KOPT-K1 (cell line): ENCODE measurements around the gene CGB5.
"Not testable (repeated sequence)": the region's sequence is repeated elsewhere in the genome, so short reads cannot be mapped to it uniquely, and the experiment has no call there.

Experiments used
- H3K27ac ChIP-seq: fragments of 200-600 bp; sonication (generic); 2 replicates; pipeline ENCODE4 v1.5.1; 2016; ENCODE audit warnings: antibody characterized with exemption, mild to moderate bottlenecking, low read depth, low read length; ENCODE audit not compliant: poor library complexity, severe bottlenecking
- H3K36me3 ChIP-seq: fragments of 200-600 bp; sonication (generic); 2 replicates; pipeline ENCODE4 v1.5.1; 2017; ENCODE audit warnings: antibody characterized with exemption, mild to moderate bottlenecking, low read length, moderate library complexity; ENCODE audit not compliant: insufficient read depth
- H3K9me3 ChIP-seq: fragments of 200-600 bp; sonication (generic); 2 replicates; pipeline ENCODE4 v1.5.1; 2017; ENCODE audit warnings: antibody characterized with exemption, low read length, mild to moderate bottlenecking; ENCODE audit not compliant: insufficient read depth, poor library complexity, severe bottlenecking

Gene CGB5

GRCh38 chr19:49038111-49038510 lies 5.5 kb upstream of the CGB5 start:
- H3K36me3 ChIP-seq, H3K9me3 ChIP-seq, H3K27ac ChIP-seq: not testable (repeated sequence)

GRCh38 chr19:49038557-49039276 lies 4.9 kb upstream of the CGB5 start:
- H3K9me3 ChIP-seq: not testable (repeated sequence)

GRCh38 chr19:49039736-49040135 lies 3.9 kb upstream of the CGB5 start:
- not testable (repeated sequence) for H3K9me3 ChIP-seq, H3K27ac ChIP-seq, H3K36me3 ChIP-seq

More at GRCh38 chr19:49038557-49039276, 4.9 kb upstream of the CGB5 start:
- H3K36me3 ChIP-seq, H3K27ac ChIP-seq: not testable (repeated sequence)

GRCh38 chr19:49042177-49042576 lies 1.5 kb upstream of the CGB5 start:
- H3K36me3 ChIP-seq: no peaks in the 10 kb centered on the region
- no peak overlapping the region for H3K27ac ChIP-seq
- H3K9me3 ChIP-seq: no peaks in the 10 kb centered on the region

GRCh38 chr19:49042666-49043065 lies 982 bp upstream of the CGB5 start:
- not testable (repeated sequence) for H3K9me3 ChIP-seq, H3K36me3 ChIP-seq, H3K27ac ChIP-seq

GRCh38 chr19:49049011-49049410 lies 5.4 kb downstream of the CGB5 start, which contains the start of gene CGB8:
Gene CGB8, minus strand, starts transcription at chr19:49049111. Its CDS starts 372 bp downstream, at chr19:49048739.
- H3K9me3 ChIP-seq, H3K27ac ChIP-seq, H3K36me3 ChIP-seq: not testable (repeated sequence)

GRCh38 chr19:49049834-49050233 lies 6.2 kb downstream of the CGB5 start:
- not testable (repeated sequence) for H3K36me3 ChIP-seq, H3K27ac ChIP-seq, H3K9me3 ChIP-seq

GRCh38 chr19:49050376-49051033 lies 6.9 kb downstream of the CGB5 start:
- not testable (repeated sequence) for H3K36me3 ChIP-seq, H3K27ac ChIP-seq, H3K9me3 ChIP-seq

GRCh38 chr19:49056101-49056901 lies 12.7 kb downstream of the CGB5 start:
- H3K27ac ChIP-seq: no peak overlapping the region

GRCh38 chr19:49056902-49057596 lies 13.4 kb downstream of the CGB5 start:
- H3K9me3 ChIP-seq, H3K27ac ChIP-seq, H3K36me3 ChIP-seq: not testable (repeated sequence)

More at GRCh38 chr19:49056101-49056901, 12.7 kb downstream of the CGB5 start:
- Histone ChIP-seq H3K36me3 (no peaks in the 10 kb centered on the region), H3K9me3 (no peaks in the 10 kb centered on the region)

- no peaks in the 10 kb centered on the region for H3K9me3 ChIP-seq
- no peak within 1 kb of the TSS for H3K27ac ChIP-seq
- H3K36me3 ChIP-seq: no peaks in the 10 kb centered on the region
Measured at GRCh38 chr19:49057636-49058234, 14.1 kb downstream of the CGB5 start, which contains the start of gene CGB7. Gene CGB7, minus strand, starts transcription at chr19:49057749. Its CDS starts 2,374 bp downstream, at chr19:49055375.

GRCh38 chr19:49058562-49058961 lies 14.9 kb downstream of the CGB5 start:
- no peaks in the 10 kb centered on the region for H3K36me3 ChIP-seq
- no peaks in the 10 kb centered on the region for H3K9me3 ChIP-seq
- H3K27ac ChIP-seq: no peak overlapping the region

GRCh38 chr19:49059053-49059452 lies 15.4 kb downstream of the CGB5 start:
- Histone ChIP-seq H3K27ac (no peak overlapping the region), H3K36me3 (no peaks in the 10 kb centered on the region), H3K9me3 (no peaks in the 10 kb centered on the region)

- Histone ChIP-seq H3K9me3 (no peaks in the 10 kb centered on the region), H3K36me3 (no peaks in the 10 kb centered on the region), H3K27ac (no peak overlapping the region)
Measured at GRCh38 chr19:49061000-49061399, 17.4 kb downstream of the CGB5 start.
